Stimulated activated CD8-positive, alpha-beta memory T cell treated with anti-CD3 and anti-CD28 coated beads, Interleukin-12 subunit alpha, Interleukin-12 subunit beta, amount 100 ng/mL, for 24 hours (primary cell): ENCODE measurements around the gene USP37.

Source experiments
- DNase-seq: peaks from one replicate; pipeline ENCODE4 v3.0.0-alpha.2; 2020; ENCODE audit errors: extremely low read depth

The USP37 gene

DNA sequence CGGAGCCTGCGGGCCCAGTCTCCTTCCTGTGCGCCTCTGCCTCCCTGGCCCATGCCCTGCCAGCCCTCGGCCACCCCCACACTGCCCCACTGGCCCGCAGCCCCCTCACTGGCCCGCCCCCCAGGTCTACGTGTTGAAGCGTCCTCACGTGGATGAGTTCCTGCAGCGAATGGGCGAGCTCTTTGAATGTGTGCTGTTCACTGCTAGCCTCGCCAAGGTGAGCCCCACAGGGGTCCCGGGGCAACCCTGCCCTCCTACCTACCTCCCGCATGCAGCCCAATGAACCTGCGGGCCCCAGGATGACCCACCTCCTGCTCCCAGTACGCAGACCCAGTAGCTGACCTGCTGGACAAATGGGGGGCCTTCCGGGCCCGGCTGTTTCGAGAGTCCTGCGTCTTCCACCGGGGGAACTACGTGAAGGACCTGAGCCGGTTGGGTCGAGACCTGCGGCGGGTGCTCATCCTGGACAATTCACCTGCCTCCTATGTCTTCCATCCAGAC lies 165.2 kb downstream of the USP37 start:
- DNase-seq, result no peak

DNA sequence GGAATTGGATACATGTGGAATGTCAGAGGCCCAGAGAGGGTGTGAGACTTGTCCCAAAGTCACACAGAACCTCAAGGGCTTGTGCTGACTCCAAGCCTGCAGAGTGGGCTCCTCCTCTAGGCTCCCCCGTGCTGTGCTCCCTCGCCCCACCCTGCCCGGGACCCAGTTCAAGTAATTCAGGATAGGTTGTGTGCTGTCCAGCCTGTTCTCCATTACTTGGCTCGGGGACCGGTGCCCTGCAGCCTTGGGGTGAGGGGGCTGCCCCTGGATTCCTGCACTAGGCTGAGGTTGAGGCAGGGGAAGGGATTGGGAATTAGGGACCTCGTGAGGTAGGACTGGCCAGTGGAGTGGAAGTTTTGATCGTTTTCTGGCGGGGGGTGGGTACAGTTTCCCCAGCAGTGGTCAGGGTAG lies 165.7 kb downstream of the USP37 start:
- DNase-seq, result no peak

DNA sequence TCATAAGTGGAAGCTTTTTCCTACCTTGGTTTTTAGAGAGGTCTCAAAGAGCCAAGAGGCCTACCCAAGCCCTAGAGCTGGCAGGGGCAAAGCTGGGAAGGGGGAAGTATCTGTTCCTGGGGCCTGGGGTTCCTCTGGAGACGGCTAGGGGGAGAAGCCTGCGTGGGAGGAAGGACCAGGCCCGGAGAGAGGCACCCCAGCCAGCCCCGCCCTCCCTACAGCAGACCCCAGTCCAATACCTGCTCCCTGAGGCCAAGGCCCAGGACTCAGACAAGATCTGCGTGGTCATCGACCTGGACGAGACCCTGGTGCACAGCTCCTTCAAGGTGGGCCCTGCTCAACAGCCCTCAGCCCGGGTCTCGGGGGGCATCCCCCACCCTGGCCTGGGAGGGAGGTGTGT lies 166.3 kb downstream of the USP37 start:
- no peak for DNase-seq

DNA sequence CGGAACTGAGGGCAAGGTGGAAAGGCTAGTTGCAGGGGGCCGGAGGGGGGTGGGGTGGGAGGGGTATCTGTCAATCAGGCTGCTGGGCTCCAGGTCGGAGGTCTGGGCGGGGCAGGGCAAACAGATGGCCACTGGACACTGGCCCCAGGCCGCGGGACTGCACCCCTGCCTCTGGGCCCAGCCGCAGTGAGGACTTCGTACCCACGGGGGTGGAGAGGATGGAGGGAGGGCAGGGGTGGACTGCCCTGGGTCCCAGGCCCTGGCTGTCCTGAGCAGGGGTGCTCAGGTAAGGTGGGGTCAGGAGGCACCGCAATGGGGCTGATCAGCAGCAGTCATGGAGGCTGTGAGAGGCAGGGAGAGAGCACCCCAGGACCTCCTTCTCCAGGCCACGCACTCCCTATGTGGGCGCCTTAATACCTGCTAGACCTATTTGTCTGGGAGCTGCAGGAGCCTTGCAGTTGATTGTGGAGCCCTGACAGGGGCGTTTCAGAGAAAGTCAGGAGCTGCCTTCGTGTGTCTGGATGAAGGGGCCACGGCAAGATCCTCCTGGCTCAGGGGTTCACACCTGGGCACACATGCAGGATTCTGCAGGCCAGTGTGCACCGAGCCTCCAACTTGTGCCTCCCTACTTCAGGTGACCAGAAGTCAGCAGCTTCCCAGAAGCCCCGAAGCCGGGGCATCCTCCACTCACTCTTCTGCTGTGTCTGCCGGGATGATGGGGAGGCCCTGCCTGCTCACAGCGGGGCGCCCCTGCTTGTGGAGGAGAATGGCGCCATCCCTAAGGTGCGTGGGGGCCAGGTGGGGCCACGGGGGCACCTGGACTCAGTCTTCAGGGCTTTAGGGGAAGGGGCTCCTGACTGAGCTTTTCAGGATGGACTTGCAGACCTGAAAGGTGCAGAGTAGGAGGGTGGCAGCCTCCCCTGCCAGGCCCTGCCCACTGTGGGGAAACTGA lies 166.9 kb downstream of the USP37 start:
- no peak for DNase-seq
